DMS53 treated with DMSO at 0.1 percent for 48 hours (cell line): ENCODE data around the gene NHLRC2.
"Not testable (repeated sequence)": the region's sequence is repeated elsewhere in the genome, so short reads cannot be mapped to it uniquely, and the experiment has no call there.

ENCODE experiments used
- DNase-seq: peaks from one replicate; lab custom pipeline; 2025; ENCODE audit not compliant: unreplicated experiment; lab: John Stamatoyannopoulos, UW

NHLRC2 gene, protein sequence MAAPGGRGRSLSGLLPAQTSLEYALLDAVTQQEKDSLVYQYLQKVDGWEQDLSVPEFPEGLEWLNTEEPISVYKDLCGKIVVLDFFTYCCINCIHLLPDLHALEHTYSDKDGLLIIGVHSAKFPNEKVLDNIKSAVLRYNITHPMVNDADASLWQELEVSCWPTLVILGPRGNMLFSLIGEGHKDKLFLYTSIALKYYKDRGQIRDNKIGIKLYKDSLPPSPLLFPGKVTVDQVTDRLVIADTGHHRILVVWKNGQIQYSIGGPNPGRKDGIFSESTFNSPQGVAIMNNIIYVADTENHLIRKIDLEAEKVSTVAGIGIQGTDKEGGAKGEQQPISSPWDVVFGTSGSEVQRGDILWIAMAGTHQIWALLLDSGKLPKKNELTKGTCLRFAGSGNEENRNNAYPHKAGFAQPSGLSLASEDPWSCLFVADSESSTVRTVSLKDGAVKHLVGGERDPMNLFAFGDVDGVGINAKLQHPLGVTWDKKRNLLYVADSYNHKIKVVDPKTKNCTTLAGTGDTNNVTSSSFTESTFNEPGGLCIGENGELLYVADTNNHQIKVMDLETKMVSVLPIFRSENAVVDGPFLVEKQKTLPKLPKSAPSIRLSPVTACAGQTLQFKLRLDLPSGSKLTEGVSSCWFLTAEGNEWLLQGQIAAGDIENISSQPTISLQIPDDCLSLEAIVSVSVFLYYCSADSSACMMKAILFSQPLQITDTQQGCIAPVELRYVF

DNA sequence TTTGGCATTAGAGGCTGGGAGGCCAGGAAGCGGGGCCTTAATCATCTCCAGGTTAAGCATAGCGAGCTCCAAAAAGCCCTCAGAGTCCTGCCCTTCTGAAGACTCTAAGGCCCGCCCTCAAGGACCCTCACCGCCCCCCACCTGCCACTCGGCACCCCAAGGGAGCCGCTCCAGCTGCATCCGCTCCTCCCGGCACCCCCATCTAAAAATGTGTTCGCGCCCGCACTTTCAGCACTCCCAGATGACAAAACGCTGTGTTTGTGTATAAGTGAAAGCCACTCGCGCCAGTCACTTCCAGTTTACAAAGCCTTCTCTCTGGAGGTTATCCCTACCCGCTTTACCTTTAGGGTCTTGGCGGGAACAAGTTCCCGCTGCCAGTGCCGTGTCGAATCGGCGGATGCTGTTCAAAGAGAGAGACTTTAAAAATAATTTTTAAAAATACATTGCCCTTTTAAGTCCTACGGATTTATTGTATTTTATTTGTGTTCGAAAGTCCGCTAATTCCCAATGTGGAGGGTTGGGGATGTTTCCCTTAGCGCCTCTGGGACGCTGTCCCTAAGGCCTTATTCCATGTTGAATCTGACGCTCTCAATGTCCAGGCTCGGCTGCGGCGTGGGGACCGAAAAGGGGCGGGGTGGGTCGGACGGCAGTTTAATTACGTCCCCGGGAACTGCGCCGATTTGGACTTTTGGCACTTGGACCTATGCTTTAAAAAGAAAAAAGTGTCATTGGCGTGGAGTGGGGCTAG is at the start of gene NHLRC2, which contains the start of gene DCLRE1A:
TSS of gene NHLRC2 (plus strand) at position 649 of the 748 bp plus-strand sequence. CDS start 212 bp downstream, outside the sequence.
TSS of gene DCLRE1A (minus strand) at position 70 of the 748 bp plus-strand sequence. CDS start 900 bp downstream, outside the sequence.
- DNase-seq = peak; percentile 70

GRCh38 chr10:113806503-113806902 is 48.0 kb upstream of the NHLRC2 start:
- no peak for DNase-seq

- DNase-seq = no peak
Observed at GRCh38 chr10:113808168-113808567, 46.3 kb upstream of the NHLRC2 start.

DNA sequence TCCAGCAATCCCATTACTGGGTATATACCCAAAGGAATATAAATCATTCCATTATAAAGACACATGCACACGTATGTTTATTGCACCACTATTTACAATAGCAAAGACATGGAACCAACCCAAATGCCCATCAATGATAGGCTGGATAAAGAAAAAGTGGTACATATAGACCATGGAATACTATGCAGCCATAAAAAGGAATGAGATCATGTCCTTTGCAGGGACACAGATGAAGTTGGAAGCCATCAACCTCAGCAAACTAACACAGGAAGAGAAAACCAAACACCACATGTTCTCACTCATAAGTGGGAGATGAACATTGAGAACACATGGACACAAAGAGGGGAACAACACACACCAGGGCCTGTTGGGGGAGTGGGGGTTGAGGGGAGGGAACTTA is 39.8 kb upstream of the NHLRC2 start:
- not testable (repeated sequence) for DNase-seq

GRCh38 chr10:113819989-113820388 is 34.5 kb upstream of the NHLRC2 start:
- DNase-seq = no peak

DNA sequence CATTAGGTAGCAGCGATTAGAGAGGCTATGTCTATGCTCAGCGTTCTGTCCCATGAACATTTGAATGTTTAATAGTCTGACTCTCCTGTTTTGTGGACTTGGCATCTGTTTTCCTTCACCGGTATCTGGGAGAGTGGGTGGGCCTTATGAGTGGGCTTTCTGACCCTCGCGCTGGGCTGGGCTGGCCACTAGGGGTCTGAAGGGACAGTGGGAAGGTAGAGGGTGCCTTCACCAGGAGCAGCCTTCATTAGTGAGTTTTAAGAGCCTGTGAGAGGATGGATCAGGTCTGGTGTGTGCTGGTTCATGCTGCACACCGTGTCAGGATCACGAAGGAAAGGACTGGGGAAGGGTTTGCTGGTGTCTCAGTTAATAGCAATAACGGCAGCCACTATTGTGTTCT is 34.0 kb upstream of the NHLRC2 start:
- no peak for DNase-seq

DNA sequence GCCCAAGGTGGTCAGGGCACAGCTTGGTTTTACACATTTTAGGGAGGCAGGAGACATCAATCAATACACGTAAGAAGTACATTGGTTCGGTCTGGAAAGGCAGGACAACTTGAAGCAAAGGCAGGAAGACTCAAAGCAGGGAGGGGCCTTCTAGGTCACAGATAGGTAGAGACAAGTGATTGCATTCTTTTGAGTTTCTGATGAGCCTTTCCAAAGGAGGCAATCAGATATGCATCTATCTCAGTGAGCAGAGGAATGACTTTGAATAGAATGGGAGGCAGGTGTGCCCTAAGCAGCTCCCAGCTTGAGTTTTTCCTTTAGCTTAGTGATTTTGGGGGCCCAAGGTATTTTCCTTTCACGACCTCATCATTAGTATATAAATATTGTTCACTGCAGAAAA is 33.2 kb upstream of the NHLRC2 start:
- DNase-seq = not testable (repeated sequence)

GRCh38 chr10:113822174-113822573 is 32.3 kb upstream of the NHLRC2 start:
- DNase-seq = no peak

- DNase-seq = no peak
Observed at GRCh38 chr10:113823389-113823788, 31.1 kb upstream of the NHLRC2 start.

DNA sequence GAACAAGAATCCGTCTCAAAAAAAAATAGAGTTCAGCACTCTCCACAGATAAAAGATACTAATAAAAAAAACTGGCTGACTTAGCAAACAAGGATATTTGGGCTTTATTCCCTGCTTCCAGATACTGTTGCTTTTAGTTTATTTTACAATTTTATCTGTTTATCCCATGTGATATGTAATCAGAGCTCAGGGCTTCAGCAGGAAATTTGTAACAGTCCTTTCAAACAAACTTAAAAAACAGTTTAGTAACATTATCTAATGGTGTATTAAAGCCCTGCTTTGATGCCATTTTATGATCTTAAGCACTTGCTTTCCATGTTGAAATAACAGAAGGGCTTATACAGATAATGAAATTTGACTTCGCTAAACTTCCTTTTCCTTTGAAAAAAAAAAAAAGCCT is 28.7 kb upstream of the NHLRC2 start:
- no peak for DNase-seq

DNA sequence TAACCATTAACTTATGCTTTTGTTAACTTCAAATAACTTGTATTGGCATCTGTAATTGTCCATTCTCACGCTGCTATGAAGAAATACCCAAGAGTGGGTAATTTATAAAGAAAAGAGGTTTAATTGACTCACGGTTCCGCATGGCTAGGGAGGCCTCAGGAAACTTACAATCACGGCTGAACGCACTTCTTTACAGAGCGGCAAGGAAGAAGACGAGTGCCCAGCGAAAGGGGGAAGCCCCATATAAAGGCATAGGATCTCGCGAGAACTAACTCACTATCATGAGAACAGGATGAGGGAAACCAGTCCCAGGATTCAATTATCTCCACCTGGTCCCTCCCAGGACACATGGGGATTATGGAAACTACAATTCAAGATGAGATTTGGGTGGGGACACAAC is 25.9 kb upstream of the NHLRC2 start:
- not testable (repeated sequence) for DNase-seq

GRCh38 chr10:113842171-113842570 is 12.3 kb upstream of the NHLRC2 start:
- no peak for DNase-seq

DNA sequence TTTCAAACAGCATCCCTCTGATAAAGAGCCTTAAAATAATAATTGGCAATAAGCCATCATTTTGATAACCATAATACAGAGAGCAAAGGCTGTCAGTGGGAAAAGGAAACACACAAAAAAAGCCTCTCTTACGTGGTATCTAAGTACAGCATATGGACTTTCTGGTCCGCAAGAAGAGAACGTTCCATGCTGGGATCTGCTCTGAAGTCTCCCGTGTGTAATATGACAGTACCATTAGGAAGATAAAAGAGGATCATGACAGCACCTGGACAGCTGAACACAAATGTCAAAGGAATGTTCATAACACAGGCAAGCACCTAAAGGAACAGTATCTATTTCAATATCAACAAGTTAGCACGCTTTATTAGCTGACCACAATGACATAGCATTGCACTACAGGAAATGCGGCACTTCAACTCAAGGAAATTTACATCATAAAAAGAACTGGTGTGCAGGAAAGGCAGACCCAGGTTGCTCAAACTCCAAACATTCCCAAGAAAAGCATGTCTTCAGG is 10.4 kb upstream of the NHLRC2 start:
- DNase-seq = peak; percentile 40

- no peak for DNase-seq
Observed at GRCh38 chr10:113846036-113846435, 8.4 kb upstream of the NHLRC2 start.

- no peak for DNase-seq
Observed at GRCh38 chr10:113849140-113849803, 5.2 kb upstream of the NHLRC2 start.

DNA sequence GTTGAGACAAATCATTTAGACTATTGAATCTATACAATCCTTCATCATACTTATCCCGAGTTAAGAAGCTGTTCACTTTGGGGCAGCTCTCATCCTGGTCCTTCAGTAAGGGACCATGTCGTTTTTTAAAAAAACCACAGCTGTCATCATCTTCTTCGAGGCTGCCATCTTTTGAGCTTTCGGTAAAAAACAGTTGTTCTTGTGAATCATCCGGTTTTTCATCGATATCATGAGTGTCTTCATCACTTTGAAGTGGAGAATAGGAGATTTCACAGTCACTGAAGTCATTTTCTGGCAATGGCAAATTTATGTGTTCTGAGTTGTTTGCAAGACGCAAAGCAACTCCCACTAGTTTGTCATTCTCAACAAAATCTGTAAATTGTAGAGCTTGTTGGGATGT is 4.5 kb upstream of the NHLRC2 start:
- DNase-seq = no peak

- DNase-seq = peak; percentile 52
Observed at GRCh38 chr10:113853578-113854012, 866 bp upstream of the NHLRC2 start.

DNA sequence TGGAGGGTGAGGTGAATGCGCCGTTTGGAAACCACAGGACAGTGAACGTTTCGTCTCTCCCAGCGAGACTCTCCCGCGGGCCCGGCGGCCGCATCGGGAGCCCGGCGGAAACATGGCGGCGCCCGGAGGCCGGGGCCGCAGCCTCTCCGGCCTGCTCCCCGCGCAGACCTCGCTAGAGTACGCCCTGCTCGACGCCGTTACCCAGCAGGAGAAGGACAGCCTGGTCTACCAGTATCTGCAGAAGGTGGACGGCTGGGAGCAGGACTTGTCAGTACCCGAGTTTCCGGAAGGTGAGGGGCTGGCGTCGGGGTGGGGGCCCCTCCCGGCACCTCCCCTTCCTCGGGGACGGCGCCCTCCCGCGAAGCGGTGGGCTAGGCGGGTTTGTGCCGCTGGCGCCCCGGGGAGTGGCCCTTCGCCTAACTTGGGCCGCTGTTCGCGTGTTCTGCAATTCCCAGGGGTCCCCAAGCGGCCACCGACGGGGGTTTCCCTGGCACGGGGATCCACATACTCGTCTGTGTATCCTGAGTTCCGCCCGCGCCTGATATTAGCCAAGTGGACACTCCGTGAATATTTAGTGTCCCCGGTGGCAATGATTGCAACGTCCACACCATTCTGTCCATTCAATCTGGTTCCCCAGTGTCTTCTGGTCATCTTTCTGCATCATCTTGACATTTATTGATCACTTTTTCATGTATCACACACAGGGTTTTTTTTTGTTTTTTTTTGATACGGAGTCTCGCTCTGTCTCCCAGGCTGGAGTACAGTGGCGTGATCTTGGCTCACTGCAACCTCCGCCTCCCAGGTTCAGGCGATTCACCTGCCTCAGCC is 514 bp downstream of the NHLRC2 start:
- peak; percentile 10 for DNase-seq

DNA sequence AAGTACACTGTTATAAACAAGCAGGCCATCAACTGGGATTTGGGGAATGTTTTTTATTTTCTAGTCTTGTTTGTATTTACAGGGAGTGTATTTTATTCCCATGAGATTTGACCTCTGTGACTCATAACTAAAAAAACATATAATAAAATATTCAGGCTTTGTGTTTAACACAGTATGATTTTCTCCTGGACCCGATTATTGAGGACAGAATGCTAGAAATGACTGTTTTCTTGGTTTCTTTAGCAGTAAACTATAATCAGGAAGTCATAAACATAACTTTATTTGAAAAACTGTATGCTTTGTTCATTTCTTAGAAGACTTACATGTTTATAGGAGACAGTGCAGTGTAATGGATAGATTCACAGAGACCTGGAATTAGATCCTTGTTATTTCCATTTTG is 2.1 kb downstream of the NHLRC2 start:
- DNase-seq = no peak

DNA sequence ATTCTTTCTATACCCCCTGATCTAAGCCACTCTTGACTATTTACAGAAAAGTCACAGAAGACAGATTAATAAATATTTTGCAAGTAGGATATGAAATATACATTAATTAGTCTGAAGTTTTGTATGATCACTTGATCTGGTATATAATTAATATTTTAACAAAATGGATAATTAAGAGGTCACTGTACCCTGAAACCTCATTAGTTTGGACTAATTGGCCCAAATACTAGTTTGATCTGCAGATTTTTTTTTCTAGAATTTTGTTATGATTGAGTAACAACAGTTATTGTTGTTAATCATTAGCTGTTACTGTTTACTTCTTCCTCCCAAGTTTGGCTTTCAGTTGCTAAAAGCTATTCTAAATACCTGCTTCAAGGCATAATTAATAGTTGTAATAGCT is 2.7 kb downstream of the NHLRC2 start:
- DNase-seq = no peak
